Tibial nerve (tissue), 4 donors: ENCODE results near the gene S100A9.

ENCODE experiments used
- CTCF ChIP-seq, 5 experiments: fragments of 200-600 bp in 3 of 5; fragments of 450-650 bp in 2 of 5; sonication (generic) in 3 of 5; IDR thresholded peaks; one replicate each; pipeline ENCODE4 v1.5.1; 2016 to 2019; ENCODE audit warnings: antibody characterized with exemption in 5 of 5, mild to moderate bottlenecking in 3 of 5, moderate library complexity in 2 of 5
- EP300 ChIP-seq, 2 donors: sonication (generic); formaldehyde crosslinking; IDR thresholded peaks; one replicate each; pipeline ENCODE4 v1.6.1; 2017; ENCODE audit warnings: antibody characterized with exemption in 2 of 2, mild to moderate bottlenecking in 1 of 2
- POLR2A ChIP-seq, 2 donors: fragments of 450-650 bp; IDR thresholded peaks; one replicate each; pipeline ENCODE4 v1.6.1; 2017; ENCODE audit warnings: antibody characterized with exemption in 2 of 2, mild to moderate bottlenecking in 2 of 2, moderate library complexity in 2 of 2

GRCh38 chr1:153365696-153366095, 8.0 kb downstream of the S100A9 start:
- TF ChIP-seq CTCF (IDR thresholded peaks at IDR 0.05) (no peak), POLR2A (IDR thresholded peaks at IDR 0.05) (no peak), EP300 (IDR thresholded peaks at IDR 0.05) (no peak)
